ENCODE data around the gene SLC4A8. TPM values are rescaled to one million over a fixed set of nuclear protein-coding genes. Genes with fewer than 3 reads are reported as not detected.

Gene SLC4A8
- total RNA-seq, 4 donors from 2014 or later, result 0.05 TPM; not detected in 3

- peaks cover 3 to 4% of the 10 kb centered on the region in 2 donors for H3K4me1 ChIP-seq
- intact Hi-C loops (cut with DNase I; ENCODE audit: low total_unique reads), result no loop called here
These were observed 34.2 kb upstream of the SLC4A8 start for GRCh38 chr12:51390457-51390856.

GRCh38 chr12:51390891-51391282 lies 33.7 kb upstream of the SLC4A8 start:
- intact Hi-C loops (cut with DNase I; ENCODE audit: low total_unique reads) (no loop called here), in situ Hi-C loops (cut with MboI; ENCODE audit: low sequenced_read_pairs in 4 of 4) (no loop called here)
- Histone ChIP-seq H3K27ac (no peak overlapping the region), H3K27me3 (peaks cover 14 to 26% (median 20%) of the 10 kb centered on the region in 3 donors), H3K4me3 (peak overlapping the region; percentile 37 to 73 (median 58)), H3K9me3 (no peaks in the 10 kb centered on the region), H3K36me3 (no peaks in the 10 kb centered on the region), H3K4me1 (peaks cover 3 to 4% of the 10 kb centered on the region in 2 donors)
- no peak for ATAC-seq
- no peak for TF ChIP-seq POLR2A (IDR thresholded peaks at IDR 0.05)
- no peak for TF ChIP-seq CTCF (IDR thresholded peaks at IDR 0.05 in 4 of 5, conservative IDR thresholded peaks at IDR 0.05 in 1 of 5)
- no peak for DNase-seq

More at GRCh38 chr12:51390457-51390856, 34.2 kb upstream of the SLC4A8 start:
- DNase-seq (no peak), ATAC-seq (no peak)
- H3K27me3 ChIP-seq, result peaks cover 14 to 26% (median 20%) of the 10 kb centered on the region in 3 donors
- H3K36me3 ChIP-seq, result no peaks in the 10 kb centered on the region
- in situ Hi-C loops (cut with MboI; ENCODE audit: low sequenced_read_pairs in 4 of 4), result no loop called here
- no peak overlapping the region for H3K27ac ChIP-seq
- no peak for TF ChIP-seq CTCF (IDR thresholded peaks at IDR 0.05 in 4 of 5, conservative IDR thresholded peaks at IDR 0.05 in 1 of 5)
- TF ChIP-seq POLR2A (IDR thresholded peaks at IDR 0.05), result no peak
- no peaks in the 10 kb centered on the region for H3K9me3 ChIP-seq
- no peak overlapping the region for H3K4me3 ChIP-seq

- peaks cover 3 to 4% of the 10 kb centered on the region in 2 donors for H3K4me1 ChIP-seq
- no peak for TF ChIP-seq CTCF (IDR thresholded peaks at IDR 0.05 in 4 of 5, conservative IDR thresholded peaks at IDR 0.05 in 1 of 5)
- no peak for TF ChIP-seq POLR2A (IDR thresholded peaks at IDR 0.05)
- no peaks in the 10 kb centered on the region for H3K36me3 ChIP-seq
- no peaks in the 10 kb centered on the region for H3K9me3 ChIP-seq
- peaks cover 14 to 26% (median 20%) of the 10 kb centered on the region in 3 donors for H3K27me3 ChIP-seq
- in situ Hi-C loops (cut with MboI; ENCODE audit: low sequenced_read_pairs in 4 of 4), result no loop called here
- DNase-seq (no peak), ATAC-seq (no peak)
- H3K4me3 ChIP-seq, result peak within 1 kb of the TSS; percentile 37 to 73 (median 58)
- intact Hi-C loops (cut with DNase I; ENCODE audit: low total_unique reads), result no loop called here
- no peak within 1 kb of the TSS for H3K27ac ChIP-seq
These were observed 33.1 kb upstream of the SLC4A8 start, which contains the start of gene GALNT6 for GRCh38 chr12:51391283-51392123. Gene GALNT6, minus strand, starts transcription at chr12:51391406. Its CDS starts 11,625 bp downstream, at chr12:51379781.

- Histone ChIP-seq H3K4me3 (peak overlapping the region in 3 of 4 donors; percentile 13 to 73 (median 55)), H3K27me3 (peaks cover 14 to 26% (median 20%) of the 10 kb centered on the region in 3 donors), H3K9me3 (no peaks in the 10 kb centered on the region), H3K27ac (no peak overlapping the region), H3K36me3 (no peaks in the 10 kb centered on the region), H3K4me1 (peaks cover 3 to 4% of the 10 kb centered on the region in 2 donors)
- no peak for DNase-seq
- intact Hi-C loops (cut with DNase I; ENCODE audit: low total_unique reads) (no loop called here), in situ Hi-C loops (cut with MboI; ENCODE audit: low sequenced_read_pairs in 4 of 4) (no loop called here)
- no peak for ATAC-seq
- no peak for TF ChIP-seq CTCF (IDR thresholded peaks at IDR 0.05 in 4 of 5, conservative IDR thresholded peaks at IDR 0.05 in 1 of 5)
These were observed 31.9 kb upstream of the SLC4A8 start for GRCh38 chr12:51392556-51393237.
